Muscle of leg (tissue), 11 donors: ENCODE measurements around the gene RBM19. TPM values are rescaled to one million over a fixed set of nuclear protein-coding genes. Genes with fewer than 3 reads are reported as not detected.

Source experiments
- DNase-seq: peaks from one replicate; pipeline ENCODE4 v3.0.0; 2013
- H3K27ac ChIP-seq: one replicate; pipeline ENCODE4 v1.5.1; 2013; ENCODE audit warnings: mild to moderate bottlenecking, low read length, control low read depth
- H3K27me3 ChIP-seq: one replicate; pipeline ENCODE4 v1.6.1; 2013; ENCODE audit warnings: low read length; ENCODE audit not compliant: control insufficient read depth, insufficient read depth
- H3K36me3 ChIP-seq: one replicate; pipeline ENCODE4 v1.6.1; 2013; ENCODE audit warnings: low read length; ENCODE audit not compliant: control insufficient read depth, insufficient read depth
- H3K4me1 ChIP-seq: one replicate; pipeline ENCODE4 v1.6.1; 2013; ENCODE audit warnings: low read length; ENCODE audit not compliant: control insufficient read depth, insufficient read depth
- H3K4me3 ChIP-seq: one replicate; pipeline ENCODE4 v1.5.1; 2013; ENCODE audit warnings: low read length, control low read depth
- H3K9me3 ChIP-seq: replicated peaks from 2 replicates; pipeline ENCODE4 v1.6.1; 2013; ENCODE audit warnings: low read depth, low read length; ENCODE audit not compliant: control insufficient read depth
- WGBS: methylation state at CpG from one replicate; pipeline ENCODE4 v1.1.5; 2013; ENCODE audit warnings: missing lambda C conversion rate; ENCODE audit not compliant: insufficient coverage; 5-methylcytosine and 5-hydroxymethylcytosine counted together
- polyA plus RNA-seq, 8 donors: library from polyadenylated mRNA; unstranded; fragments of 120-200 nt; gene quantifications; one replicate each; pipeline versions ENCODE4 v1.2.1 to v1.2.3, GENCODE V29; 2013; ENCODE audit warnings: inconsistent platforms in 1 of 8, low replicate concordance in 1 of 8; ENCODE audit not compliant: insufficient read length in 8 of 8, insufficient read depth in 1 of 8
- total RNA-seq: library from RNA; stranded (reverse); fragments of 120-200 nt; gene quantifications from one replicate; pipeline ENCODE4 v1.2.4, GENCODE V29; 2013

The RBM19 gene
- total and polyA plus RNA-seq, 9 donors, result 12.7 to 20.9 (median 16.1) TPM

- DNase-seq, result no peak
- WGBS, result 81% methylated on average over 9 of the region's 10 CpGs
- H3K27ac ChIP-seq, result no peak overlapping the region
Measured at GRCh38 chr12:113914176-113914575, 51.9 kb downstream of the RBM19 start.

GRCh38 chr12:113912760-113913329, 53.3 kb downstream of the RBM19 start:
- H3K36me3 ChIP-seq, result peaks cover 68% of the 10 kb centered on the region
- no peaks in the 10 kb centered on the region for H3K9me3 ChIP-seq
- peak; percentile 65 for DNase-seq
- no peaks in the 10 kb centered on the region for H3K4me1 ChIP-seq
- H3K4me3 ChIP-seq, result no peak overlapping the region
- no peak overlapping the region for H3K27ac ChIP-seq
- H3K27me3 ChIP-seq, result no peaks in the 10 kb centered on the region
- WGBS, result 43% methylated on average over 7 of the region's 13 CpGs

More at GRCh38 chr12:113914176-113914575, 51.9 kb downstream of the RBM19 start:
- peaks cover 63% of the 10 kb centered on the region for H3K36me3 ChIP-seq
- H3K27me3 ChIP-seq, result no peaks in the 10 kb centered on the region
- no peaks in the 10 kb centered on the region for H3K4me1 ChIP-seq
- no peak overlapping the region for H3K4me3 ChIP-seq
- no peaks in the 10 kb centered on the region for H3K9me3 ChIP-seq

- Histone ChIP-seq H3K4me1 (no peaks in the 10 kb centered on the region), H3K27me3 (no peaks in the 10 kb centered on the region), H3K9me3 (no peaks in the 10 kb centered on the region), H3K27ac (no peak overlapping the region), H3K4me3 (no peak overlapping the region), H3K36me3 (peaks cover 63% of the 10 kb centered on the region)
- no peak for DNase-seq
- 93% methylated on average over 10 of the region's 14 CpGs for WGBS
Measured at GRCh38 chr12:113911971-113912759, 54.0 kb downstream of the RBM19 start.

GRCh38 chr12:113910751-113911272, 55.3 kb downstream of the RBM19 start:
- no peaks in the 10 kb centered on the region for H3K9me3 ChIP-seq
- no peaks in the 10 kb centered on the region for H3K27me3 ChIP-seq
- no peak overlapping the region for H3K4me3 ChIP-seq
- WGBS, result no CpG with 5 or more reads among the region's 6 CpGs
- no peak overlapping the region for H3K27ac ChIP-seq
- H3K36me3 ChIP-seq, result peaks cover 59% of the 10 kb centered on the region
- H3K4me1 ChIP-seq, result no peaks in the 10 kb centered on the region
- DNase-seq, result no peak

- Histone ChIP-seq H3K27me3 (no peaks in the 10 kb centered on the region), H3K9me3 (no peaks in the 10 kb centered on the region), H3K27ac (no peak overlapping the region), H3K4me1 (no peaks in the 10 kb centered on the region), H3K4me3 (no peak overlapping the region), H3K36me3 (peaks cover 56% of the 10 kb centered on the region)
- WGBS, result 94% methylated on average over 4 of the region's 13 CpGs
- DNase-seq, result no peak
Measured at GRCh38 chr12:113909776-113910420, 56.2 kb downstream of the RBM19 start.

GRCh38 chr12:113908584-113909100, 57.5 kb downstream of the RBM19 start:
- Histone ChIP-seq H3K36me3 (peaks cover 62% of the 10 kb centered on the region), H3K4me3 (no peak overlapping the region), H3K27ac (no peak overlapping the region), H3K4me1 (no peaks in the 10 kb centered on the region), H3K9me3 (no peaks in the 10 kb centered on the region), H3K27me3 (no peaks in the 10 kb centered on the region)
- no peak for DNase-seq
- WGBS, result 95% methylated on average over 5 of the region's 6 CpGs

GRCh38 chr12:113907446-113908180, 58.5 kb downstream of the RBM19 start:
- Histone ChIP-seq H3K4me3 (no peak overlapping the region), H3K9me3 (no peaks in the 10 kb centered on the region), H3K4me1 (no peaks in the 10 kb centered on the region), H3K36me3 (peaks cover 62% of the 10 kb centered on the region), H3K27ac (no peak overlapping the region), H3K27me3 (no peaks in the 10 kb centered on the region)
- WGBS, result 91% methylated on average over 6 of the region's 11 CpGs
- DNase-seq, result no peak

- Histone ChIP-seq H3K9me3 (no peaks in the 10 kb centered on the region), H3K4me3 (no peak overlapping the region), H3K27me3 (no peaks in the 10 kb centered on the region), H3K36me3 (peaks cover 56% of the 10 kb centered on the region), H3K27ac (no peak overlapping the region), H3K4me1 (no peaks in the 10 kb centered on the region)
- 88% methylated on average over 15 of the region's 19 CpGs for whole genome bisulfite sequencing
- DNase-seq, result no peak
Measured at GRCh38 chr12:113906411-113907200, 59.5 kb downstream of the RBM19 start.

- no peak for DNase-seq
- Histone ChIP-seq H3K27me3 (no peaks in the 10 kb centered on the region), H3K4me1 (no peaks in the 10 kb centered on the region), H3K4me3 (no peak overlapping the region), H3K36me3 (peaks cover 48% of the 10 kb centered on the region), H3K9me3 (no peaks in the 10 kb centered on the region), H3K27ac (no peak overlapping the region)
- 100% methylated on average over 2 of the region's 4 CpGs for WGBS
Measured at GRCh38 chr12:113905829-113906228, 60.3 kb downstream of the RBM19 start.
